Ishikawa (cell line): Measurements from ENCODE around the gene GPR137B.

Experiments used
- CEBPB ChIP-seq: IDR thresholded peaks from 2 replicates; pipeline ENCODE4 v1.6.1; 2012
- CREB1 ChIP-seq: IDR thresholded peaks from 2 replicates; pipeline ENCODE4 v1.6.1; 2012; ENCODE audit warnings: low read depth
- EGR1 ChIP-seq: IDR thresholded peaks from 2 replicates; pipeline ENCODE4 v1.6.1; 2012
- EP300 ChIP-seq: IDR thresholded peaks from 2 replicates; pipeline ENCODE4 v1.6.1; 2012; ENCODE audit warnings: borderline replicate concordance
- FOXM1 ChIP-seq: IDR thresholded peaks from 2 replicates; pipeline ENCODE4 v1.6.1; 2012; ENCODE audit warnings: low read depth, borderline replicate concordance
- MAX ChIP-seq: IDR thresholded peaks from 2 replicates; pipeline ENCODE4 v1.6.1; 2012
- NFIC ChIP-seq: IDR thresholded peaks from 2 replicates; pipeline ENCODE4 v1.6.1; 2012
- RAD21 ChIP-seq: IDR thresholded peaks from 2 replicates; pipeline ENCODE4 v1.6.1; 2012; ENCODE audit warnings: low read depth
- REST ChIP-seq: IDR thresholded peaks from 2 replicates; pipeline ENCODE4 v1.6.1; 2012; ENCODE audit warnings: low read depth, mild to moderate bottlenecking
- TAF1 ChIP-seq: IDR thresholded peaks from 2 replicates; pipeline ENCODE4 v1.6.1; 2012; ENCODE audit warnings: low read depth, mild to moderate bottlenecking
- TCF12 ChIP-seq: IDR thresholded peaks from 2 replicates; pipeline ENCODE4 v1.6.1; 2012; ENCODE audit warnings: low read depth
- TEAD4 ChIP-seq: IDR thresholded peaks from 2 replicates; pipeline ENCODE4 v1.6.1; 2012
- USF1 ChIP-seq: IDR thresholded peaks from 2 replicates; pipeline ENCODE4 v1.6.1; 2012
- YY1 ChIP-seq: IDR thresholded peaks from 2 replicates; pipeline ENCODE4 v1.6.1; 2012; ENCODE audit warnings: low read depth
- ZBTB7A ChIP-seq: IDR thresholded peaks from 2 replicates; pipeline ENCODE4 v1.6.1; 2012; ENCODE audit warnings: low read depth

GPR137B gene

GRCh38 chr1:236168716-236169429 is 26.5 kb downstream of the GPR137B start:
- TF ChIP-seq TCF12 (peak; percentile 62; the same call in 1 of the 2 replicates), USF1 (no peak), REST (no peak), TAF1 (no peak), YY1 (no peak), TEAD4 (no peak), RAD21 (peak; percentile 17; the same call in 1 of the 2 replicates), CREB1 (no peak), CEBPB (no peak)

GRCh38 chr1:236172041-236172579 is 29.8 kb downstream of the GPR137B start:
- no peak for TF ChIP-seq EGR1
- TF ChIP-seq CEBPB = no peak
- no peak for TF ChIP-seq TEAD4

GRCh38 chr1:236173174-236173767 is 30.9 kb downstream of the GPR137B start:
- TF ChIP-seq TEAD4 = no peak
- no peak for TF ChIP-seq REST
- no peak for TF ChIP-seq USF1
- TF ChIP-seq YY1 = no peak
- TF ChIP-seq FOXM1 = no peak
- TF ChIP-seq MAX = no peak
- no peak for TF ChIP-seq ZBTB7A
- no peak for TF ChIP-seq CEBPB
- TF ChIP-seq RAD21 = no peak
- no peak for TF ChIP-seq TAF1

GRCh38 chr1:236175642-236176336 is 33.5 kb downstream of the GPR137B start:
- TF ChIP-seq MAX = no peak

- TF ChIP-seq FOXM1 = no peak
- TF ChIP-seq TCF12 = no peak
- TF ChIP-seq YY1 = no peak
- TF ChIP-seq REST = no peak
- TF ChIP-seq USF1 = no peak
- TF ChIP-seq MAX = no peak
- no peak for TF ChIP-seq ZBTB7A
- no peak for TF ChIP-seq EP300
- no peak for TF ChIP-seq EGR1
- no peak for TF ChIP-seq RAD21
- no peak for TF ChIP-seq TAF1
- no peak for TF ChIP-seq TEAD4
- no peak for TF ChIP-seq CREB1
- TF ChIP-seq NFIC = no peak
- TF ChIP-seq CEBPB = no peak
Observed at GRCh38 chr1:236176337-236177336, 34.3 kb downstream of the GPR137B start.
